ENCODE measurements around the gene FKBP15. TPM values are rescaled to one million over a fixed set of nuclear protein-coding genes. Genes with fewer than 3 reads are reported as not detected.

Gene FKBP15
- total RNA-seq, 6 donors from 2014 or later, result 36.5 to 72.3 (median 50.0) TPM

- no peak overlapping the region for H3K4me3 ChIP-seq
- no peak for DNase-seq
- H3K27me3 ChIP-seq, result no peaks in the 10 kb centered on the region
- TF ChIP-seq POLR2A (IDR thresholded peaks at IDR 0.05) (no peak), POLR2AphosphoS5 (IDR thresholded peaks at IDR 0.05) (no peak), EP300 (IDR thresholded peaks at IDR 0.05) (no peak)
- TF ChIP-seq, protein P1, sequence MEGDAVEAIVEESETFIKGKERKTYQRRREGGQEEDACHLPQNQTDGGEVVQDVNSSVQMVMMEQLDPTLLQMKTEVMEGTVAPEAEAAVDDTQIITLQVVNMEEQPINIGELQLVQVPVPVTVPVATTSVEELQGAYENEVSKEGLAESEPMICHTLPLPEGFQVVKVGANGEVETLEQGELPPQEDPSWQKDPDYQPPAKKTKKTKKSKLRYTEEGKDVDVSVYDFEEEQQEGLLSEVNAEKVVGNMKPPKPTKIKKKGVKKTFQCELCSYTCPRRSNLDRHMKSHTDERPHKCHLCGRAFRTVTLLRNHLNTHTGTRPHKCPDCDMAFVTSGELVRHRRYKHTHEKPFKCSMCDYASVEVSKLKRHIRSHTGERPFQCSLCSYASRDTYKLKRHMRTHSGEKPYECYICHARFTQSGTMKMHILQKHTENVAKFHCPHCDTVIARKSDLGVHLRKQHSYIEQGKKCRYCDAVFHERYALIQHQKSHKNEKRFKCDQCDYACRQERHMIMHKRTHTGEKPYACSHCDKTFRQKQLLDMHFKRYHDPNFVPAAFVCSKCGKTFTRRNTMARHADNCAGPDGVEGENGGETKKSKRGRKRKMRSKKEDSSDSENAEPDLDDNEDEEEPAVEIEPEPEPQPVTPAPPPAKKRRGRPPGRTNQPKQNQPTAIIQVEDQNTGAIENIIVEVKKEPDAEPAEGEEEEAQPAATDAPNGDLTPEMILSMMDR (IDR thresholded peaks at IDR 0.05), result no peak
- H3K9me3 ChIP-seq, result no peaks in the 10 kb centered on the region
- WGBS, 2 donors, result 79 to 82% methylated on average over 5 of the region's 5 CpGs
- peaks cover 23 to 65% (median 49%) of the 10 kb centered on the region in 4 donors for H3K36me3 ChIP-seq
- no peak overlapping the region for H3K27ac ChIP-seq
- ATAC-seq (ENCODE audit: low FRiP score in 2 of 2), result no peak
- peaks cover 10 to 29% (median 18%) of the 10 kb centered on the region in 4 donors for H3K4me1 ChIP-seq
These were observed 62.6 kb downstream of the FKBP15 start for GRCh38 chr9:113158446-113158845.

GRCh38 chr9:113156880-113157279 is 64.2 kb downstream of the FKBP15 start:
- TF ChIP-seq POLR2AphosphoS5 (IDR thresholded peaks at IDR 0.05) (no peak), EP300 (IDR thresholded peaks at IDR 0.05) (no peak), POLR2A (IDR thresholded peaks at IDR 0.05) (no peak)
- TF ChIP-seq, protein P1 (IDR thresholded peaks at IDR 0.05), result no peak
- Histone ChIP-seq H3K27ac (peak overlapping the region in 1 of 4 donors; percentile 18), H3K27me3 (no peaks in the 10 kb centered on the region), H3K4me3 (no peak overlapping the region), H3K36me3 (peaks cover 15 to 49% (median 34%) of the 10 kb centered on the region in 4 donors), H3K4me1 (peaks cover 10 to 44% (median 30%) of the 10 kb centered on the region in 4 donors), H3K9me3 (no peaks in the 10 kb centered on the region)
- DNase-seq (no peak), ATAC-seq (ENCODE audit: low FRiP score in 2 of 2) (no peak)
- 85 to 88% methylated on average over 1 of the region's 1 CpG for WGBS, 2 donors

DNA sequence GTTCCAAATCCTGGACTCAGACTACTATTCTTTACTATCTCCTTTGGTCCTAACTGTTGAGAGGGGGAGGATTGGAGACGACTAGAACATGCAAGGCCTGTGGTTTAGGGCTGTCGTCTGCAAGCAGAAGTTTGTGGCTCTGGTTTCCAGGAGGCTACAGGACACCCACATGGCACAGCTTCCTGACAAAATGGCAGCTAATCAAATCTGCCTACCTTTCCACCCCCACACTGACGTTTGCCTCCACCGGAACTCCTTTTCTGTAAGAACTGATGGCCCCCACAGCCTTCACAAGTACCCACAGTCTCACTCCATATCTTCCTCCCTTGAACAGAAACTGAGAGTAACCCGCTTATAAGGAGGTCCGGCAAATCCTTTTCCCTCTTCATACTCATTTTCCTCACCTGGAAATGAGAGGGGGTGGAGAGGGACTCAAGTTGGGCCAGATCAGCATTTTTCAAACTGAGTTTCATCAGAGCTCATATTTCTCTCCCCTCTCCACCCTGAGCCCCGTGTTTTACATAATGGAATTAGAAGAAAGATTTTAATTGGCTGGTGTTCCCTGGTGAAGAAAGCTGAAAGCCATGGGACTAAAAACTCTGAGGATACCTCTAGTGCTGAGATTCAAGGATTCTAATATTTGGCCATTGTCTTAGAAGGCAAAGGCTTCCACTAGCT is 65.0 kb downstream of the FKBP15 start:
- Histone ChIP-seq H3K9me3 (no peaks in the 10 kb centered on the region), H3K27me3 (no peaks in the 10 kb centered on the region), H3K4me3 (peak overlapping the region in 1 of 4 donors; percentile 4), H3K27ac (peak overlapping the region in 2 of 4 donors; percentile 23 to 94), H3K4me1 (peaks cover 10 to 49% (median 32%) of the 10 kb centered on the region in 4 donors), H3K36me3 (peaks cover 6 to 41% (median 27%) of the 10 kb centered on the region in 4 donors)
- 38 to 48% methylated on average over 7 of the region's 7 CpGs for WGBS, 2 donors
- peak in 1 of 2 donors; percentile 45 for DNase-seq
- TF ChIP-seq POLR2AphosphoS5 (IDR thresholded peaks at IDR 0.05) (no peak), EP300 (IDR thresholded peaks at IDR 0.05) (no peak), POLR2A (IDR thresholded peaks at IDR 0.05) (no peak)
- TF ChIP-seq, protein P1 (IDR thresholded peaks at IDR 0.05), result no peak
- peak in 1 of 2 donors; percentile 9 for ATAC-seq (ENCODE audit: low FRiP score in 2 of 2)

DNA sequence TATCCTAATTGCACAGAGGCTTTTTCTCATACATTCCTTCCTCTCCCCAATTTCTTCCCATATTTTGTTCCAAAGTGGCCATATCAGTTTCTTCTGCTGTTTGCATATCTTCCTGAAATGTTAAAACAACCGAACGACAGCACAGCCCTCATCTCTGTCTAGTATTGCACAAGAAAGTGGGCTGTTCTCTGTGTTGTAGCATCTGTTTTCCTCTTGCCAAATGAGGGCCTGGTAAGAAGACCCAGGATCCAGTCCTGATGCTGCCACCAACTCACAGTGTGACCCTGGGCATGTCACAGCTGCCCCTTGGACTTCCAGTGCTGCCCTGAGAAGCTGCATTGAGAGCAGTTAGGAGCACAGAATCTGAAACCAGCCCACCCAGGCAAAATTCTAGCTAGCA is 66.1 kb downstream of the FKBP15 start:
- Histone ChIP-seq H3K27ac (peak overlapping the region in 3 of 4 donors; percentile 31 to 94 (median 65)), H3K4me1 (peaks cover 10 to 55% (median 35%) of the 10 kb centered on the region in 4 donors), H3K9me3 (no peaks in the 10 kb centered on the region), H3K27me3 (no peaks in the 10 kb centered on the region), H3K36me3 (peaks cover 6 to 30% (median 21%) of the 10 kb centered on the region in 4 donors), H3K4me3 (no peak overlapping the region)
- 37 to 44% methylated on average over 2 of the region's 2 CpGs for WGBS, 2 donors
- TF ChIP-seq, protein P1 (IDR thresholded peaks at IDR 0.05), result no peak
- TF ChIP-seq EP300 (IDR thresholded peaks at IDR 0.05) (no peak), POLR2A (IDR thresholded peaks at IDR 0.05) (no peak), POLR2AphosphoS5 (IDR thresholded peaks at IDR 0.05) (no peak)
- ATAC-seq (ENCODE audit: low FRiP score in 2 of 2) (peak in 1 of 2 donors; percentile 11), DNase-seq (no peak)

All from upper lobe of left lung (tissue), 6 donors.